GM19397 (cell line): ENCODE measurements around the gene RBM33.

Source experiments
- ATAC-seq: cut with Tn5 transposase; IDR thresholded peaks from one replicate; pipeline ENCODE4 v1.9.1; 2021; ENCODE audit warnings: mild to moderate bottlenecking, moderate library complexity; ENCODE audit not compliant: unreplicated experiment

RBM33 gene

GRCh38 chr7:155715111-155715805 lies 70.8 kb downstream of the RBM33 start:
- ATAC-seq, result no peak

- ATAC-seq, result no peak
Measured at GRCh38 chr7:155717010-155717744, 72.7 kb downstream of the RBM33 start.

- no peak for ATAC-seq
Measured at GRCh38 chr7:155721056-155721455, 76.6 kb downstream of the RBM33 start.

- peak; percentile 60 for ATAC-seq
Measured at GRCh38 chr7:155722118-155722517, 77.7 kb downstream of the RBM33 start.

- ATAC-seq, result no peak
Measured at GRCh38 chr7:155722936-155723335, 78.5 kb downstream of the RBM33 start.

GRCh38 chr7:155724327-155725005 lies 80.0 kb downstream of the RBM33 start:
- no peak for ATAC-seq

- ATAC-seq, result no peak
Measured at GRCh38 chr7:155725006-155725355, 80.5 kb downstream of the RBM33 start.

GRCh38 chr7:155727616-155728015 lies 83.2 kb downstream of the RBM33 start:
- no peak for ATAC-seq

- no peak for ATAC-seq
Measured at GRCh38 chr7:155728116-155728515, 83.7 kb downstream of the RBM33 start.

- ATAC-seq, result no peak
Measured at GRCh38 chr7:155729847-155730246, 85.4 kb downstream of the RBM33 start.

- ATAC-seq, result no peak
Measured at GRCh38 chr7:155731380-155731779, 86.9 kb downstream of the RBM33 start.

GRCh38 chr7:155731871-155732270 lies 87.4 kb downstream of the RBM33 start:
- ATAC-seq, result no peak

GRCh38 chr7:155732286-155732685 lies 87.8 kb downstream of the RBM33 start:
- no peak for ATAC-seq

GRCh38 chr7:155733582-155734444 lies 89.4 kb downstream of the RBM33 start:
- ATAC-seq, result no peak

- ATAC-seq, result no peak
Measured at GRCh38 chr7:155734445-155734809, 90.0 kb downstream of the RBM33 start.

- no peak for ATAC-seq
Measured at GRCh38 chr7:155735442-155736115, 91.1 kb downstream of the RBM33 start.

- no peak for ATAC-seq
Measured at GRCh38 chr7:155737590-155737989, 93.1 kb downstream of the RBM33 start.

- ATAC-seq, result no peak
Measured at GRCh38 chr7:155738104-155738503, 93.6 kb downstream of the RBM33 start.

- ATAC-seq, result no peak
Measured at GRCh38 chr7:155738652-155739537, 94.4 kb downstream of the RBM33 start.
